ENCODE measurements around the gene TACR2.

TACR2 gene

DNA sequence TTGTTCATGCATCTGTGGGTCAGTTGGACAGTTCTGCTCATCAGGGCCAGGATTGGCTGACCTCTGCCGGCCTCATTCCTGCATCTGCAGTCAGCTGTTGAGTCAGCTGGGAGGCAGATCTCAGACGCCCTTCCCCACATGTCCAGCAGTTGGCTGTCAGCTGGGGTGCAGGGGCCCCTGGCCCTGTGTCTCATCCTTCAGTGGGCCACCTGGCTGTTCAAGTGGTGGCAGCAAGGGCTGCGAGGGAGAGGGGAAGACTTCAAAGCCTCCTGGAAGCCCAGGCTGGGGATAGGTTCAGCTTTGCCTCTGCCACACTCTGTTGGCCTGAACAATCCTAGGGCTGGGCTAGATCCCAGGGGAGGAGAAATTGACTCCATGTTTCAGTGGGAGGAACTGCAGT is 33.2 kb downstream of the TACR2 start:
- H3K4me1 Mint-ChIP-seq: no peaks in the 10 kb centered on the region
- no peaks in the 10 kb centered on the region for H3K9me3 Mint-ChIP-seq
- H3K27ac Mint-ChIP-seq: no peak overlapping the region
- H3K4me3 Mint-ChIP-seq: no peak overlapping the region
- no peak for DNase-seq
- no peaks in the 10 kb centered on the region for H3K27me3 Mint-ChIP-seq
- ATAC-seq: no peak

DNA sequence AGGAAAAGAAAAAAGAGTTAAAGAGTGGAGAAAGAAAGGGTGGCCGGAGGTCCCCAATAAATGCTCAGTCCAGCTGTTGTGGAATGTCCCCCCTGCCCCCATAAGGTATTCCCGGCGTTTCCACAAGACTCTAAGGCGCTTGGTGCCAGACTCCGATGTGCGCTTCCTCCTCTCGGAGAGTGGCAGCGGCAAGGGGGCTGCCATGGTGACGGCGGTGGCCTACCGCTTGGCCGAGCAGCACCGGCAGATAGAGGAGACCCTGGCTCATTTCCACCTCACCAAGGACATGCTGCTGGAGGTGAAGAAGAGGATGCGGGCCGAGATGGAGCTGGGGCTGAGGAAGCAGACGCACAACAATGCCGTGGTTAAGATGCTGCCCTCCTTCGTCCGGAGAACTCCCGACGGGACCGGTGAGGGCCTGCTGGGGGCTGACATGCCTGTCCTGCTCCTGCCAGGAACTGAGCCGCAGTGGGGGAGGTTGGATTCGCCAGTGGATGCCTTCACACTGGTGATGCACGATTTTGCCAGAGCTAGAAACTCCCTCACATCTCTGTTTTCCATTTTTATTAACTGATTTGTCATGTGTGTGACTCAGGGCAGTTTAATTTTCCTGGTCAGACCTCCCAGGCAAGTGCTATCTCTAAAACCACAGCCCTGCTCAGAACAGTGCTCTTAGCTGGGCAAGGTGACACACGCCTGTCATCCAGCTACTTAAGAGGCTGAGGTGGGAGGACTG is 34.2 kb downstream of the TACR2 start:
- Mint-ChIP-seq H3K27ac (no peak overlapping the region), H3K9me3 (no peaks in the 10 kb centered on the region)
- no peak for ATAC-seq

DNA sequence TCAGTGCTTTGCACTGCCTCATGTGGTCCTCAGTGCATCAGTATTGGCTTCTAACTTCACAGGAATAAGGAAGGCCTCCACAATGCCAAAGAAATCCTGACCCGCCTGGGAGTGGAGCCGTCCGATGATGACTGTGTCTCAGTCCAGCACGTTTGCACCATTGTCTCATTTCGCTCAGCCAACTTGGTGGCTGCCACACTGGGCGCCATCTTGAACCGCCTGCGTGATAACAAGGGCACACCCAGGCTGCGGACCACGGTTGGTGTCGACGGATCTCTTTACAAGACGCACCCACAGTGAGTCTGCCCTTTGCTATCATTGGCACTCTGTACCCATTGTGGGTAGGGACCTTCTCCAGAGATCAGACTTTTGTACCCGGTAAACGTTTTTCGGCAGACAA is 36.9 kb downstream of the TACR2 start:
- no peak for DNase-seq
- Mint-ChIP-seq H3K27me3 (no peaks in the 10 kb centered on the region), H3K27ac (peak overlapping the region in 1 of 2 donors; percentile 91), H3K4me1 (peaks cover 10% of the 10 kb centered on the region), H3K4me3 (no peak overlapping the region), H3K9me3 (no peaks in the 10 kb centered on the region)
- no peak for ATAC-seq

More for the DNA sequence above, 34.2 kb downstream of the TACR2 start:
- Mint-ChIP-seq H3K4me1 (no peaks in the 10 kb centered on the region), H3K27me3 (no peaks in the 10 kb centered on the region), H3K4me3 (no peak overlapping the region)
- DNase-seq: no peak

DNA sequence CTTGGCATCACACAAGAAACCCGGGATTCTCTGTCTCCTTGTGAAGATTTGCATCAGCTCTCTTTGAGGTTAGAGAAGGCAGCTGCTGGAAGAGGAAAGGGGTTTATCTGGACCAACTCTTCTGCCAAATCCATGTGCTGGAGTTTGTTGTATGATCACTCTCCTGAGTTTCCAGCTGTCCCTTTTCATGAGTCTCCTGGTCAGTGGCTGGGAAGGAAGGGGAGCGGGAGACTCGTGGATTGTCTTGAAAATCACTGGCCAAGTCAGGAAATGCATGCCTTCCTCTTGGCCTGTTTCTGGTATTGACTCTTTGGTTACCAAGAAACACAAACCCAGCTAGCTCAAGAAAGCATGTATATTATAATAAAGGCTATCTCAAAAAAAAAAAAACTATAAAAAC is 38.8 kb downstream of the TACR2 start:
- Mint-ChIP-seq H3K27ac (no peak overlapping the region), H3K4me3 (no peak overlapping the region), H3K9me3 (no peaks in the 10 kb centered on the region), H3K27me3 (no peaks in the 10 kb centered on the region), H3K4me1 (peaks cover 28% of the 10 kb centered on the region)
- DNase-seq: no peak
- ATAC-seq: no peak

DNA sequence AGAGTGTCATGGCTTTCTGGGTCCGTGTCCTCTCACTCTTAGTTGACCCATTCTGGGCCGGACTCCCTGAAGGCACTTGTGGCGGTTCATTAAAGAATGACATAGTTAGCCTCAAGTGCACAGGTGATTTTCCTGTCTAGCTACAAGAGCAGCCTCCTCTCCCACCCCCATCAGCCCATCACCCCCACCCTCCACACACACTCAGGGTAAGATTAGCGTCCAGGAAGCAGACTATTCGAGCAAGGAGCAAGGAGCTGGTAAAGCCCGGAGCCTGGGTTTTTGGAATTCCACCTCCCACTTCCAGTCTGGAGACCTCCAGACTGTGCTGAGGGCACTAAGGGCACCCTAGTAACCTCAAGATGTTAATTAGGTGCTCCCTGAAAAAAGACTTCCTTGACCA is 39.5 kb downstream of the TACR2 start:
- no peak for ATAC-seq
- Mint-ChIP-seq H3K9me3 (no peaks in the 10 kb centered on the region), H3K4me1 (peaks cover 33% of the 10 kb centered on the region), H3K4me3 (no peak overlapping the region), H3K27ac (peak overlapping the region in 1 of 2 donors; percentile 61), H3K27me3 (no peaks in the 10 kb centered on the region)
- DNase-seq: no peak

DNA sequence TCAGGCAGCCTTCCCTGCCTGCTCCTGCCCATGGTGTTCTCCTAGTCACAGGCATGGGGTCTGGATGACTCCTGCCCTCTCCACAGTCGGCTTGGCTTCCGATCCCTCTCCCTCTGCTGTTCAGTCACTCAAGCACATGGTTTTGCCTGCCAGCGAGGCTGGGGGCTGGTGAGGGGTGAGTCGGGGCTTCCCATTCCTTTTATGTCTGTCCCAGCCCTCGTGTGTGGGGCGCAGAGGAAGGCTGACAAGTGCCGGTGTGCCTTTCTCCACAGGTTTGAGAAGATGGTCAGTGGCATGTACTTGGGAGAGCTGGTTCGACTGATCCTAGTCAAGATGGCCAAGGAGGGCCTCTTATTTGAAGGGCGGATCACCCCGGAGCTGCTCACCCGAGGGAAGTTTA is 40.1 kb downstream of the TACR2 start:
- Mint-ChIP-seq H3K27me3 (no peaks in the 10 kb centered on the region), H3K4me1 (peaks cover 38% of the 10 kb centered on the region), H3K4me3 (no peak overlapping the region), H3K9me3 (no peaks in the 10 kb centered on the region), H3K27ac (no peak overlapping the region)
- DNase-seq (no peak), ATAC-seq (no peak)

DNA sequence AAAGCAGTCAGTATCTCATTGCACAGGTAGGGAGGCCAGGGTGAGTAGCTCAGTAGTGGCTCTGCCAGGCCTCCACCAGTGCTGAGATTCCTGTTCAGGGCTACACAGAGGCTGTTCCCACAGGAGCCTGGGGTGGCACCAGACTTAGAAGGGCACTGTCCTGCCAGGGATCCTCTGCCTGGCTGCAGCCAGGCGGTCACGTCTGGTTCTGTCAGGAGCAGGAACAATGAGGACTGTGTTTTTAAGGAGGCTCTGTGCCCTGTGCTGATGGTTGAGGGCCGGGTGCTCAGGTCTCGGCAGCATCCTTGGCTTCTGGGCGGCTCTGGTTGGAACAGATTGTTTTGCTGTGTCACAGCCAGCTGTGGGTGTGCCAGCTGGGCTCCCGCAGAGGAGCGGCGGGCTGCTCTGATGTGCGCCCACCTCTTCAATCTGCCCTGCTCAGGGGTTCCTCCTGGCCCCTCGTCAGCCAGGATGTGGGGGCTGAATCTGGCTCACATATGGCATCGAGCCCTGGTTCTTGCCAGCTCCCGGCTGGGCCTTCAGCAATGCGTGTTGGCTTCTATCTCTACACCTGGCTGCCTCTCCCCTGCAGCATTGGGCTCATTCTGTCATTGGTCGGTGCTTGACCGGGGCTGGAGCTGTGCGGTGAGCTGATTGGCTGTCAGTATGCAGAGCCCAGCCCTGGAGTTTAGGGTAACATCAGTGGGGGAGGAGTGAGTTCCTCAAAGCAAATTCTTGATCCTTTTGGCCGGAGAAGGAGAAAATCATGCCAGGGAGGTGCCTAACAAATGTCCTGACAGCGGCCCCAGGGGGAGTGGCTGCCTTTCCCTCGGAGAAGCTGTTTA is 41.2 kb downstream of the TACR2 start:
- Mint-ChIP-seq H3K27ac (peak overlapping the region; percentile 44 to 97), H3K4me1 (peaks cover 38% of the 10 kb centered on the region), H3K9me3 (no peaks in the 10 kb centered on the region), H3K27me3 (no peaks in the 10 kb centered on the region), H3K4me3 (no peak overlapping the region)
- DNase-seq: no peak
- no peak for ATAC-seq

DNA sequence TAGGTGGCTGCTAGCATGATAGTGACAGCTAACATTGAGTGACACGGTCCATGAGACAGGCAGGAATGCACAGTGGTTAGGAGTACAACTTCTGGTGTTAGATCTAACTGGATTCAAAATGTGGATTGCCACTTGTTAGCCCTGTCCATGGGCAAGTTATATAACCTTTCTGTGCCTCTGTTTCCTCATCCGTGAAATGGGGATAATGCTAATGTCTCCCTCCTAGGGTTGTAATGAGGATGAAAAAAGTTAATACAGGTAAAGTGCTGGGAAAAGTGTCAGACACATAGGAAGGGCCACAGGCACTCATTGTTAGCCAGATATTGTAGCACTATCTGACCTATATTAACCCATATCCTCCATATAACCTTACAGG is 41.8 kb downstream of the TACR2 start:
- H3K4me3 Mint-ChIP-seq: no peak overlapping the region
- no peaks in the 10 kb centered on the region for H3K9me3 Mint-ChIP-seq
- H3K4me1 Mint-ChIP-seq: peaks cover 38% of the 10 kb centered on the region
- H3K27ac Mint-ChIP-seq: peak overlapping the region in 1 of 2 donors; percentile 97
- ATAC-seq: no peak
- no peak for DNase-seq
- no peaks in the 10 kb centered on the region for H3K27me3 Mint-ChIP-seq

DNA sequence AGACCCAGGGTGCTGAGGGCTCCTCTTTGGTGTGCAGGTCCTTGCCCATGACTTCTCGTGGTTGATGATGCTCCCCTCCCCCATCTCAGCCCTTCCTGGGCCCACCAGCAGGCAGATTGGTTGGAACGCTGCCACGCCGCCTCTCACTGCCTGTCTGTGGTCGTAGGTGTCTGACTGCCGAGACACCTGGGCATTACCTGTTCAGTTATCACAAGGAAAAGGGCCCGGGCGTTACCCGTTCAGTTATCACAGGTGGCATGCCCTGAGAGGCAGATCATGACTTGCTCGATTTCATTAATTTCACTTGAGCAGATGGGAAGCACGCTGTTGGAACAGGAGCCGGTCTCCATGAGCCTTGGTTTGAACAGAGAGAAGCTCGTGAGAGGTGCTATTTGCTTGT is 42.5 kb downstream of the TACR2 start:
- H3K27me3 Mint-ChIP-seq: no peaks in the 10 kb centered on the region
- H3K4me3 Mint-ChIP-seq: no peak overlapping the region
- H3K4me1 Mint-ChIP-seq: peaks cover 38% of the 10 kb centered on the region
- no peaks in the 10 kb centered on the region for H3K9me3 Mint-ChIP-seq
- H3K27ac Mint-ChIP-seq: peak overlapping the region in 1 of 2 donors; percentile 97
- no peak for DNase-seq
- no peak for ATAC-seq

DNA sequence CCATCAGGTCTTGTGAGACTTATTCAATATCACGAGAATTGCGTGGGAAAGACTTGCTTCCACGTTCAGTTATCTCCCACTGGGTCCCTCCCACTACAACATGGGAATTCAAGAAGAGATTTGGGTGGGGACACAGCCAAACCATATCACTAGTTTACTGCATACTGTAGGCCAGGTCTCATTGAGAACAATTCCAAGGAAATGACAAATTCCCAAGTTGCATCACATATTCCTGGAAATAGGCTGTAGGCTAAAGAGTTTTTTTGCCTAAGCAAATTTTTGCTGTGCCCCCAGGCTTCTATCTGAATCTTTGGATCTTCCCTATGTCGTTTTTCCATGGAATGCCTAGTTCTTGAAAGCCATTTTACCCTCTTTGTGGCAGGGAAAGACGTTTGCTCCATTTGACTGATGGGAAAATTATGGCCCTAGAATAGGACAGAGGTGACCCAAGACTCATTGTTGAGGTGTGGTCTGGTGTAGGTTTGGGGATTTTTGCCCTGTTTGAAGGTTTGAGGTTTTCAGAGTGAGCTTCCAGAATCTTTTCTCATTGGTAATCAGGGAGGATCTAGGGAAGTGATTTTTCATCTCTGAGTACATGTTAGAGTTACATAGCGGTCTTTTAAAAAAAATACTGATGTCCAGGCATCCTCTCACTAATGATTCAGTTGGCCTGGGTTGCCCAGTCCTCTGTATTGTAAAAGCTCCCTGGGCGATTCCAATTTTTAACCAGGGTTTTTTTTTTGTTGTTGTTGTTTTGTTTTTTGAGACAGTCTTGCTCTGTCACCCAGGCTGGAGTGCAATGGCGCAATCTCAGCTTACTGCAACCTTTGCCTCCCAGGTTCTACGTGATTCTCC is 44.4 kb downstream of the TACR2 start:
- DNase-seq: no peak
- ATAC-seq: no peak
- Mint-ChIP-seq H3K27me3 (no peaks in the 10 kb centered on the region), H3K4me3 (no peak overlapping the region), H3K4me1 (peaks cover 38% of the 10 kb centered on the region), H3K9me3 (no peaks in the 10 kb centered on the region), H3K27ac (peak overlapping the region in 1 of 2 donors; percentile 19)

DNA sequence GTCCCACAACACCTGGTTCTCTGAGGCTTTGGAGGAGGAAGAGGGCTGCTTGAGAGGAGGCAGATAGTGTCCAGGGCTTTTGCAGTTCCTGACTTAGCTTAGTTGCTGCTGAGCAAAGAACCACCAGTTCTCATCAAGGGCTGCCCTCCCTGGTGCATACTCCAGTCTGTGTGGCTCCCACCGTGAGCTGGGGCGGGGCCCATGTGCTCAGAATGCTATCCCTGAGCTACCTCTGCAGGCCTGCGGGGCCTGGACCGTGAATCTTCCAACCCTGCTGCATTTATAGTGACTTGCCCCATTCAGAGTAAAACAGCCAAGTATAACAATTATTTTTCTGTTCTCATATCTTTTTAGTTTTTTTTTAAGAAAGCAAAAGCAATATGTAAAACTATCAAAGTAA is 49.2 kb downstream of the TACR2 start:
- Mint-ChIP-seq H3K27ac (peak overlapping the region in 1 of 2 donors; percentile 63), H3K27me3 (no peaks in the 10 kb centered on the region), H3K4me1 (peaks cover 17% of the 10 kb centered on the region), H3K4me3 (no peak overlapping the region), H3K9me3 (no peaks in the 10 kb centered on the region)
- DNase-seq: no peak
- no peak for ATAC-seq

DNA sequence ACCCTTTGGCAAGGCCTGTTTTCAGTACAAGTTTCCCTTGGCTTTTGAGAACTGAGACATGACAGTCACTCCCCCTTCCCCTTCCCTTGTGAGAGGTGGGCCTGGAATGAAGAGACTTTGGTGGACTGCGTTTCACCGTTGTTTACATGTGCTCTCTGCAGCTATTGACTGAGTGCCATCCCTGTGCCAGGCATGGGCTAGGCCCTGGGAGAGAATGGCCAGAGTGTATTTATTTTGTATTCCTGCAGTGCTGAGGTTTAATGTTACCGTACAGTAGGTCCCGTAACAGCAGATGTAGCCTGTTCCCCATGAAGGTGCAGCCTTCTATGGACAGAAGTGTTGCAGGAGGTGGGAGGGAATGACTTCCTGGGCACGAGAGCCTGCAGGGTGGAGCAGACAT is 50.0 kb downstream of the TACR2 start:
- Mint-ChIP-seq H3K27ac (no peak overlapping the region), H3K4me3 (no peak overlapping the region)
- no peak for ATAC-seq

DNA sequence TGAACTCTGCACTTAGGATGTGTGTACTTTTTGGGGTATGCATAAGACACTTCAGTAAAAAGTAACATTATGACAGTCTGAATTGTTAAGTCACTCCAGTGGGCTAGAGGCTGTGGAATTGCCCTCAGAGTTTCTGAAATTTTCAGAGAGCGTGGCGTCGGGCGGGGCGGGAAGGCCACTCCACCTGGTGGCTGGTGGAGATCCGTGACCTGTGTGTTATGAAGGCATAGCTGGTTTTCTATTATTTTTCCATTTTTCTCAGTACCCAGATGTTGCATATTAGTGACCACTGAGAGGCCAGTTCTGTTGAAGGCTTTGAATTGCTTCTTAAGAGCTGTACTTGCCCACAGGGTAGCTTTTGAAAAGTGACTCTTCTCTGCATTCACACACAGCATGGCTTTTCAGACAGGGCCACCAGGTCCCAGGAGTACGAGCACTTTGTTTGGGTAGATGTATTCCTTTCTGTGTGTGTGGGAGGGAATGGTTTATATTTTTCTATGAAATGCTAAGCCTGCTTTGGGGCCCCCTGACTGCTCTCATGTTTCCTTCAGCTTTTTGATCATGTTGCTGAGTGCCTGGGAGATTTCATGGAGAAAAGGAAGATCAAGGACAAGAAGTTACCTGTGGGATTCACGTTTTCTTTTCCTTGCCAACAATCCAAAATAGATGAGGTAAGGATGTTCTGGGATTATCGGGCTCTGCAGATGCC is 52.3 kb downstream of the TACR2 start:
- H3K27ac Mint-ChIP-seq: peak overlapping the region in 1 of 2 donors; percentile 42
- H3K4me3 Mint-ChIP-seq: no peak overlapping the region
- H3K9me3 Mint-ChIP-seq: no peaks in the 10 kb centered on the region
- H3K27me3 Mint-ChIP-seq: no peaks in the 10 kb centered on the region
- H3K4me1 Mint-ChIP-seq: peaks cover 34% of the 10 kb centered on the region
- no peak for ATAC-seq
- DNase-seq: no peak

More for the DNA sequence above, 50.0 kb downstream of the TACR2 start:
- H3K4me1 Mint-ChIP-seq: peaks cover 11% of the 10 kb centered on the region
- no peaks in the 10 kb centered on the region for H3K9me3 Mint-ChIP-seq
- H3K27me3 Mint-ChIP-seq: no peaks in the 10 kb centered on the region
- DNase-seq: no peak

DNA sequence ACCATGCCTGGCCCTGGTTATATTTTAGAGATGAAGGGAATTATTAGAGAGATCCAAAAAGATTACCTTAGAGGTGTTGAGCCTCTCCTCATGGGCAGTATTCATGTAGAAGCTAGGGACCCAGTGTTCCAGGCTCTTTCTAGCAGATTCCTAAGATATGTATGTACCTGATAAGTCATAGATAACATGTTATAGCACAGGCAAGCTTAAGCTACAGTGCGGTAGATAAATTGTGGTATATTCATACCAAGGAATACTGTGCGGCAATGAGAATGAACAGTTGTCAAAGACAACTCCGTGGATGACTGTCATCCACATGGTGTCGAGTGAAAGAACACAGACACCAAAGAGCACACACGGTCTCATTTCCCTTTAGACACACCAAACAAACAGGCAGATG is 53.1 kb downstream of the TACR2 start:
- Mint-ChIP-seq H3K9me3 (no peaks in the 10 kb centered on the region), H3K27me3 (no peaks in the 10 kb centered on the region), H3K4me1 (peaks cover 41% of the 10 kb centered on the region), H3K27ac (peak overlapping the region; percentile 34 to 42), H3K4me3 (no peak overlapping the region)
- no peak for ATAC-seq
- DNase-seq: no peak

DNA sequence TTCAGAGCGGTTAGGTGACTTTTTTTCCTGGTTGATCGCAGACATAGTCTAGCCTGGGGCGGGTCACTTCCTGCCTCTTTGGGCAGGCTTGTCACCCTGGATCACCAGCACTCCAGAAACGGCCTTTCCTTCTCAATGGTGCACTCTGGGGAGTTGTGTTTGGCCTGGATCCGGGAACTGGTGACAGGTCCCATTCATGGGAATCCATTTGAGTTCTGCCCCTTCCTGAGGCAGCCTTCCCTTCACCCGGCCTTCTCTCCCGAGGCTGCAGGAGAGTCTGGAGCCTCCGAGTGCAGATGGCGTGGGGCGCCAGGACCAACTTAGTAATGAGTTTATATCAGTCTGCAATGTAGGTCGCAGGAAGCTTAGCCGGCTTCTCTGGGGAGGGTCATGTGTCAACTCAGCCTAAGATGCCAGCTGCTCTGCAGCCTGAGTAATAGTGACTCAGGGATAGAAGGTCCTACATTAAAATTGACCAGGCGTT is 54.2 kb downstream of the TACR2 start:
- peaks cover 53% of the 10 kb centered on the region for H3K4me1 Mint-ChIP-seq
- H3K27ac Mint-ChIP-seq: peak overlapping the region in 1 of 2 donors; percentile 10
- no peak overlapping the region for H3K4me3 Mint-ChIP-seq
- no peaks in the 10 kb centered on the region for H3K9me3 Mint-ChIP-seq
- ATAC-seq: no peak
- no peak for DNase-seq
- H3K27me3 Mint-ChIP-seq: no peaks in the 10 kb centered on the region
